Panc1 (cell line): ENCODE data around the gene TMEM151A.

Experiments used
- POLR2AphosphoS5 ChIP-seq: IDR thresholded peaks from 2 replicates; pipeline ENCODE4 v1.6.1; 2012; ENCODE audit warnings: mild to moderate bottlenecking, low read depth, low read length, moderate library complexity
- TF ChIP-seq, protein P1 (sequence below): fragments of 450-650 bp; IDR thresholded peaks from 2 replicates; pipeline ENCODE4 v1.5.1; 2017; ENCODE audit warnings: mild to moderate bottlenecking

DNA sequence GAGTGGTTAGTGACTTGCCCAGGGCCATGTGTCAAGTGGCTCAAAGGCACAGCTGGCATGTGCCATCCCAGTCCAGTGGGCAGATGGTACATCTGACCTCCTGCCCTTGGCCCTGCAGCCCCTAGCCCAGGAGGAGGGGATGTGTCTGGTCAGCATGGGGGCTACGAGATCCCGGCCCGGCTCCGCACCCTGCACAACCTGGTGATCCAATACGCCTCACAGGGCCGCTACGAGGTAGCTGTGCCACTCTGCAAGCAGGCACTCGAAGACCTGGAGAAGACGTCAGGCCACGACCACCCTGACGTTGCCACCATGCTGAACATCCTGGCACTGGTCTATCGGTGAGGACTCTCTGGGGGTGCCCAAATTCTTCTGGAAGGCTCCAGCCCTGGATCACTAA lies 29.0 kb upstream of the TMEM151A start:
- TF ChIP-seq, protein P1, sequence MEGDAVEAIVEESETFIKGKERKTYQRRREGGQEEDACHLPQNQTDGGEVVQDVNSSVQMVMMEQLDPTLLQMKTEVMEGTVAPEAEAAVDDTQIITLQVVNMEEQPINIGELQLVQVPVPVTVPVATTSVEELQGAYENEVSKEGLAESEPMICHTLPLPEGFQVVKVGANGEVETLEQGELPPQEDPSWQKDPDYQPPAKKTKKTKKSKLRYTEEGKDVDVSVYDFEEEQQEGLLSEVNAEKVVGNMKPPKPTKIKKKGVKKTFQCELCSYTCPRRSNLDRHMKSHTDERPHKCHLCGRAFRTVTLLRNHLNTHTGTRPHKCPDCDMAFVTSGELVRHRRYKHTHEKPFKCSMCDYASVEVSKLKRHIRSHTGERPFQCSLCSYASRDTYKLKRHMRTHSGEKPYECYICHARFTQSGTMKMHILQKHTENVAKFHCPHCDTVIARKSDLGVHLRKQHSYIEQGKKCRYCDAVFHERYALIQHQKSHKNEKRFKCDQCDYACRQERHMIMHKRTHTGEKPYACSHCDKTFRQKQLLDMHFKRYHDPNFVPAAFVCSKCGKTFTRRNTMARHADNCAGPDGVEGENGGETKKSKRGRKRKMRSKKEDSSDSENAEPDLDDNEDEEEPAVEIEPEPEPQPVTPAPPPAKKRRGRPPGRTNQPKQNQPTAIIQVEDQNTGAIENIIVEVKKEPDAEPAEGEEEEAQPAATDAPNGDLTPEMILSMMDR, result no peak
- TF ChIP-seq POLR2AphosphoS5, result no peak
